ENCODE results near the gene MFN2. TPM values are rescaled to one million over a fixed set of nuclear protein-coding genes. Genes with fewer than 3 reads are reported as not detected.

The MFN2 gene
- total and polyA plus RNA-seq, 2 experiments from 2014 or later = 15.1 to 40.4 TPM

- H3K79me2 ChIP-seq (replicated peaks; ENCODE audit: insufficient read depth) = no peaks in the 10 kb centered on the region
- Mint-ChIP-seq H3K4me3 (no peak overlapping the region), H3K9me3 (no peaks in the 10 kb centered on the region; the same call in 2 of the 3 replicates), H3K27me3 (ENCODE audit: insufficient read depth, low read depth, poor library complexity) (peaks cover 2% of the 10 kb centered on the region), H3K4me1 (no peaks in the 10 kb centered on the region), H3K36me3 (ENCODE audit: low read depth) (peaks cover 87% of the 10 kb centered on the region), H3K27ac (peak overlapping the region; percentile 85)
- no peak overlapping the region for H3K4me3 ChIP-seq
- peaks cover 3% of the 10 kb centered on the region for H3F3A ChIP-seq (replicated peaks; ENCODE audit: low read depth)
- H3K4me1 ChIP-seq (ENCODE audit: insufficient read depth) = no peaks in the 10 kb centered on the region
- no peak overlapping the region for H3K4me2 ChIP-seq
- H3K9me2 ChIP-seq (ENCODE audit: insufficient read depth) = no peaks in the 10 kb centered on the region
- TF ChIP-seq POLR2AphosphoS5 (IDR thresholded peaks at IDR 0.05; ENCODE audit: low read depth) = no peak
- peak; percentile 78 to 86 for TF ChIP-seq CTCF (conservative IDR thresholded peaks at IDR 0.05; ENCODE audit: low read depth in 2 of 2)
- H2AFZ ChIP-seq = no peak overlapping the region
- peak overlapping the region; percentile 39; the same call in 1 of the 2 replicates for H3K27ac ChIP-seq (ENCODE audit: low read depth)
- H3K27me3 ChIP-seq (ENCODE audit: insufficient read depth) = no peaks in the 10 kb centered on the region
- peaks cover 64% of the 10 kb centered on the region for H3K36me3 ChIP-seq (ENCODE audit: insufficient read depth)
- peak; percentile 89 for DNase-seq (ENCODE audit: low spot score)
- no peaks in the 10 kb centered on the region for H4K20me1 ChIP-seq (replicated peaks; ENCODE audit: insufficient read depth)
- peak; percentile 76 for ATAC-seq
Observed at GRCh38 chr1:12001249-12001917, 21.1 kb downstream of the MFN2 start.

- TF ChIP-seq CREB1 (CRISPR knock-in tag; IDR thresholded peaks at IDR 0.05; ENCODE audit: low read depth) (no peak), ETS1 (IDR thresholded peaks at IDR 0.05) (no peak), STAT1 (IDR thresholded peaks at IDR 0.05; ENCODE audit: unreplicated experiment) (no peak), ZNF331 (CRISPR knock-in tag; IDR thresholded peaks at IDR 0.05; ENCODE audit: low read depth) (no peak)
- Histone ChIP-seq H3K79me2 (replicated peaks; ENCODE audit: insufficient read depth) (no peaks in the 10 kb centered on the region), H3K36me3 (ENCODE audit: insufficient read depth) (peaks cover 65% of the 10 kb centered on the region), H2AFZ (no peak overlapping the region), H3K4me1 (ENCODE audit: insufficient read depth) (no peaks in the 10 kb centered on the region), H3K4me3 (no peak overlapping the region), H4K20me1 (replicated peaks; ENCODE audit: insufficient read depth) (no peaks in the 10 kb centered on the region), H3K4me2 (no peak overlapping the region), H3K9me2 (ENCODE audit: insufficient read depth) (no peaks in the 10 kb centered on the region), H3F3A (replicated peaks; ENCODE audit: low read depth) (peaks cover 3% of the 10 kb centered on the region), H3K27ac (ENCODE audit: low read depth) (no peak overlapping the region), H3K27me3 (ENCODE audit: insufficient read depth) (no peaks in the 10 kb centered on the region)
- no peak overlapping the region for H3K4me3 Mint-ChIP-seq
- no peak overlapping the region; the same call in 1 of the 2 replicates for H3K27ac Mint-ChIP-seq
- no peak for DNase-seq (ENCODE audit: low spot score)
- H3K36me3 Mint-ChIP-seq (ENCODE audit: low read depth) = peaks cover 87% of the 10 kb centered on the region
- no peak for ATAC-seq
- H3K9me3 Mint-ChIP-seq = no peaks in the 10 kb centered on the region; the same call in 2 of the 3 replicates
- peaks cover 2% of the 10 kb centered on the region for H3K27me3 Mint-ChIP-seq (ENCODE audit: insufficient read depth, low read depth, poor library complexity)
- H3K4me1 Mint-ChIP-seq = no peaks in the 10 kb centered on the region
Observed at GRCh38 chr1:12001996-12002493, 21.8 kb downstream of the MFN2 start.

- peaks cover 3% of the 10 kb centered on the region for H3F3A ChIP-seq (replicated peaks; ENCODE audit: low read depth)
- Mint-ChIP-seq H3K4me3 (no peak overlapping the region), H3K36me3 (ENCODE audit: low read depth) (peaks cover 91% of the 10 kb centered on the region), H3K9me3 (no peaks in the 10 kb centered on the region; the same call in 2 of the 3 replicates), H3K27me3 (ENCODE audit: insufficient read depth, low read depth, poor library complexity) (peaks cover 2% of the 10 kb centered on the region), H3K4me1 (no peaks in the 10 kb centered on the region), H3K27ac (no peak overlapping the region)
- no peak for ATAC-seq
- H3K79me2 ChIP-seq (replicated peaks; ENCODE audit: insufficient read depth) = no peaks in the 10 kb centered on the region
- H3K4me1 ChIP-seq (ENCODE audit: insufficient read depth) = no peaks in the 10 kb centered on the region
- no peaks in the 10 kb centered on the region for H3K27me3 ChIP-seq (ENCODE audit: insufficient read depth)
- no peaks in the 10 kb centered on the region for H3K9me2 ChIP-seq (ENCODE audit: insufficient read depth)
- H4K20me1 ChIP-seq (replicated peaks; ENCODE audit: insufficient read depth) = no peaks in the 10 kb centered on the region
- no peak overlapping the region for H3K27ac ChIP-seq (ENCODE audit: low read depth)
- no peak overlapping the region for H3K4me3 ChIP-seq
- no peak overlapping the region for H2AFZ ChIP-seq
- no peak for DNase-seq (ENCODE audit: low spot score)
- H3K4me2 ChIP-seq = no peak overlapping the region
- peaks cover 59% of the 10 kb centered on the region for H3K36me3 ChIP-seq (ENCODE audit: insufficient read depth)
- TF ChIP-seq CTCF (conservative IDR thresholded peaks at IDR 0.05; ENCODE audit: low read depth in 2 of 2) (no peak), CREB1 (CRISPR knock-in tag; IDR thresholded peaks at IDR 0.05; ENCODE audit: low read depth) (no peak), EZH2phosphoT487 (IDR thresholded peaks at IDR 0.05; ENCODE audit: unreplicated experiment) (no peak), JUNB (IDR thresholded peaks at IDR 0.05; ENCODE audit: unreplicated experiment) (no peak), ETS1 (IDR thresholded peaks at IDR 0.05) (no peak)
Observed at GRCh38 chr1:12003762-12004161, 23.5 kb downstream of the MFN2 start.
